Measurements from ENCODE around the gene SCN8A.

Gene SCN8A

DNA sequence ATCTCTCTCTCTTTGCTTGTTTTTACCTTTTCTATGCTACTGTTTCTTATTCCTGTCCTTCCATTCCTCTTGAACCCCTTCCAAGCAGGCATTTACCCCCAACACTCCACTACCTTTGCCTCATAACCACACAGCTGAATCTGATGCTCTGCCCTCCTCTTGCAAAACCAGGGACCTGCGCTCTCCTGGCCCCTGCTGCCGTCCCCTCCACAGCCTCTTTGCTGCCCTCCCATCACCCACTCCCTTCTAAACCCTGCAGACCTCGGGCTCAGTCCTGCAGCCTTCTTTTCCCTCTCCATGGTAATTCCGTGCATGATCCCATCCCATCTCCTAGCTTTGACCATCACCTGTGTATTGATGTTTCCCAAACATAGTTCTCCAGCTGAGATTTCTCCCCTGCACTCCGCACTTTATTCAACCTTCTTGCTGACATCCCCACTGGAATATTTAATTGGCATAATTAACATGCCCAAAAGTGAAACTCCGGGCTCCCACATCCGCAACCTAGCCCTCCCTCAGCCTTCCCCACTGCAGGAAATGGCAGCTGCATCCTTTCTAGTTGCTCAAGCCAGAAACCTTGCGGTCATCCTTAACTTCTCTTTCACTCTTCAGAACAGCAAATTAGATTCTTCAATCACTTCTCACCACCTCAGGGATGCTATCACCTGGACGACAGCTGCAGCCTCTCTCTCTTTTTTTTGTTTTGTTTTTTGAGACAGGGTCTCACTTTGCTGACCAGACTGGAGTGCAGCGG lies 241.5 kb downstream of the SCN8A start:
- H3K27me3 ChIP-seq (ENCODE audit: insufficient read depth, poor library complexity, severe bottlenecking): peaks cover 17% of the 10 kb centered on the region
- peak in 1 of 2 experiments; percentile 54 for DNase-seq (ENCODE audit: low read depth in 1 of 2, low spot score in 1 of 2)

DNA sequence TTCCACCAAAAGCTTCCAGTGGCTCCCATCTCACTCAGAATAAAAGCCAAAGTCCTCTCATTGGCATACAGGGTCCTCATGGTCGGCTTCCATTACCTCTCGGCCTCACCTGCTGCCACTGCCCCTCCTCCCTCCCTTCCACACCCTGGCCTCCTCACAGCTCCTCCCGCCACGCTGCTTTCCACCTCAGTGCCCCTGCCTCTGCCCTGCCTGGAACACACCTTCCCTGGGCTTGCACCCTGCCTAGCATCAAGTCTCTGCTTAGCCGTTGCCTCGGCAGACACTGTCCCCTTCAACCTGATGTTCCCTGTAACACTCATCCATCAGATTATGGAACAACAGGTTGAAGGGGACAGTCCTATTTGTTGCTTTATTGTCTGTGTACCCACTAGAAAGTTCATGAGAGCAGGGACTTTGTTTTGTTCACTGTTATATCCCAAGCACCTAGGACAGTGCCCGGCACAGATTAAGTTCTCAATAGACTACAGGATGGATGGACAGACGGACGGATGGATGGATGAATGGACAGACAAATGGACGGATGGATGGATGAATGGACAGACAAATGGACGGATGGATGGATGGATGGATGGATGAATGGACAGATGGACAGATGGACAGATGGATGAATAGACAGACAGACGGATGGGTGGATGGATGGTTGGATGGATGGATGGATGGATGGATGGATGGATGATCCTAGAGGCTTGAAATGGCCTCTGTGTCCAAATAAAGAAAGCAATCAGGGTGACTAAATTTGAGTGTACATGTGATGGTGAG lies 242.6 kb downstream of the SCN8A start:
- TF ChIP-seq GABPA (IDR thresholded peaks at IDR 0.05; ENCODE audit: low read depth) (no peak), SPI1 (IDR thresholded peaks at IDR 0.05; ENCODE audit: borderline replicate concordance, low read depth) (no peak), POLR2AphosphoS5 (IDR thresholded peaks at IDR 0.05; ENCODE audit: low read depth) (no peak)
- TF ChIP-seq, protein P1, sequence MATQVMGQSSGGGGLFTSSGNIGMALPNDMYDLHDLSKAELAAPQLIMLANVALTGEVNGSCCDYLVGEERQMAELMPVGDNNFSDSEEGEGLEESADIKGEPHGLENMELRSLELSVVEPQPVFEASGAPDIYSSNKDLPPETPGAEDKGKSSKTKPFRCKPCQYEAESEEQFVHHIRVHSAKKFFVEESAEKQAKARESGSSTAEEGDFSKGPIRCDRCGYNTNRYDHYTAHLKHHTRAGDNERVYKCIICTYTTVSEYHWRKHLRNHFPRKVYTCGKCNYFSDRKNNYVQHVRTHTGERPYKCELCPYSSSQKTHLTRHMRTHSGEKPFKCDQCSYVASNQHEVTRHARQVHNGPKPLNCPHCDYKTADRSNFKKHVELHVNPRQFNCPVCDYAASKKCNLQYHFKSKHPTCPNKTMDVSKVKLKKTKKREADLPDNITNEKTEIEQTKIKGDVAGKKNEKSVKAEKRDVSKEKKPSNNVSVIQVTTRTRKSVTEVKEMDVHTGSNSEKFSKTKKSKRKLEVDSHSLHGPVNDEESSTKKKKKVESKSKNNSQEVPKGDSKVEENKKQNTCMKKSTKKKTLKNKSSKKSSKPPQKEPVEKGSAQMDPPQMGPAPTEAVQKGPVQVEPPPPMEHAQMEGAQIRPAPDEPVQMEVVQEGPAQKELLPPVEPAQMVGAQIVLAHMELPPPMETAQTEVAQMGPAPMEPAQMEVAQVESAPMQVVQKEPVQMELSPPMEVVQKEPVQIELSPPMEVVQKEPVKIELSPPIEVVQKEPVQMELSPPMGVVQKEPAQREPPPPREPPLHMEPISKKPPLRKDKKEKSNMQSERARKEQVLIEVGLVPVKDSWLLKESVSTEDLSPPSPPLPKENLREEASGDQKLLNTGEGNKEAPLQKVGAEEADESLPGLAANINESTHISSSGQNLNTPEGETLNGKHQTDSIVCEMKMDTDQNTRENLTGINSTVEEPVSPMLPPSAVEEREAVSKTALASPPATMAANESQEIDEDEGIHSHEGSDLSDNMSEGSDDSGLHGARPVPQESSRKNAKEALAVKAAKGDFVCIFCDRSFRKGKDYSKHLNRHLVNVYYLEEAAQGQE (IDR thresholded peaks at IDR 0.05; ENCODE audit: insufficient replicate concordance, low read depth): no peak
- TF ChIP-seq, protein P2, sequence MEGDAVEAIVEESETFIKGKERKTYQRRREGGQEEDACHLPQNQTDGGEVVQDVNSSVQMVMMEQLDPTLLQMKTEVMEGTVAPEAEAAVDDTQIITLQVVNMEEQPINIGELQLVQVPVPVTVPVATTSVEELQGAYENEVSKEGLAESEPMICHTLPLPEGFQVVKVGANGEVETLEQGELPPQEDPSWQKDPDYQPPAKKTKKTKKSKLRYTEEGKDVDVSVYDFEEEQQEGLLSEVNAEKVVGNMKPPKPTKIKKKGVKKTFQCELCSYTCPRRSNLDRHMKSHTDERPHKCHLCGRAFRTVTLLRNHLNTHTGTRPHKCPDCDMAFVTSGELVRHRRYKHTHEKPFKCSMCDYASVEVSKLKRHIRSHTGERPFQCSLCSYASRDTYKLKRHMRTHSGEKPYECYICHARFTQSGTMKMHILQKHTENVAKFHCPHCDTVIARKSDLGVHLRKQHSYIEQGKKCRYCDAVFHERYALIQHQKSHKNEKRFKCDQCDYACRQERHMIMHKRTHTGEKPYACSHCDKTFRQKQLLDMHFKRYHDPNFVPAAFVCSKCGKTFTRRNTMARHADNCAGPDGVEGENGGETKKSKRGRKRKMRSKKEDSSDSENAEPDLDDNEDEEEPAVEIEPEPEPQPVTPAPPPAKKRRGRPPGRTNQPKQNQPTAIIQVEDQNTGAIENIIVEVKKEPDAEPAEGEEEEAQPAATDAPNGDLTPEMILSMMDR (IDR thresholded peaks at IDR 0.05; ENCODE audit: insufficient read depth, low read length): no peak
- Histone ChIP-seq H3K27me3 (ENCODE audit: insufficient read depth, poor library complexity, severe bottlenecking) (peaks cover 19% of the 10 kb centered on the region), H3K4me3 (replicated peaks; ENCODE audit: insufficient read depth, low read length) (no peak overlapping the region), H3K27ac (replicated peaks) (no peak overlapping the region)
- DNase-seq (ENCODE audit: low read depth in 1 of 2, low spot score in 1 of 2): no peak

More for the DNA sequence above, 241.5 kb downstream of the SCN8A start:
- Histone ChIP-seq H3K4me3 (replicated peaks; ENCODE audit: insufficient read depth, low read length) (no peak overlapping the region), H3K27ac (replicated peaks) (no peak overlapping the region)
- TF ChIP-seq POLR2AphosphoS5 (IDR thresholded peaks at IDR 0.05; ENCODE audit: low read depth) (peak; percentile 83), SPI1 (IDR thresholded peaks at IDR 0.05; ENCODE audit: borderline replicate concordance, low read depth) (peak; percentile 1; the same call in 1 of the 2 replicates), GABPA (IDR thresholded peaks at IDR 0.05; ENCODE audit: low read depth) (no peak)
- TF ChIP-seq, protein P1 (IDR thresholded peaks at IDR 0.05; ENCODE audit: insufficient replicate concordance, low read depth): no peak
- TF ChIP-seq, protein P2 (IDR thresholded peaks at IDR 0.05; ENCODE audit: insufficient read depth, low read length): no peak

DNA sequence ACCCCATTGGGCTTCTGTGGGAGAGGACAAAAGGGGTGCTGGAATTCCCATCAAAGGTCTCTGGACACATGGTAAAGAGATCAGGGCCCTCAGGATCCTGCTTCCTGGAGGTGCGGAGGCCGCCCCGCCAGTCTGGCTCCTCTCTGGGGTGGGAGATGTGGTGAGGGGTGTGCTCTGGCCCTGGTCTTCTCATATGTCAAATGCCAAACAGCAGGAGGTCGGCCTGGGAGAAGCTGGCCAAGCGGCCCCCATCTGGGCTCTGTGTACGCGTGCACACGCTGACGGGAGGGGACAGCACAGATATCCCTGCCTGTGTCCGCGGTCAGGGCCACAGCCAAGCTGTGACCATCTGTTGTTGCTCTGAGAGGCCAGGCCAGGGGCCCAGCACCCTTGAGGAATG lies 243.4 kb downstream of the SCN8A start:
- peaks cover 21% of the 10 kb centered on the region for H3K27me3 ChIP-seq (ENCODE audit: insufficient read depth, poor library complexity, severe bottlenecking)
- DNase-seq (ENCODE audit: low read depth in 1 of 2, low spot score in 1 of 2): no peak
- no peak overlapping the region for H3K4me3 ChIP-seq (replicated peaks; ENCODE audit: insufficient read depth, low read length)
- no peak overlapping the region for H3K27ac ChIP-seq (replicated peaks)
- TF ChIP-seq, protein P2 (IDR thresholded peaks at IDR 0.05; ENCODE audit: insufficient read depth, low read length): no peak
- no peak for TF ChIP-seq SPI1 (IDR thresholded peaks at IDR 0.05; ENCODE audit: borderline replicate concordance, low read depth)
- TF ChIP-seq GABPA (IDR thresholded peaks at IDR 0.05; ENCODE audit: low read depth): no peak
- TF ChIP-seq, protein P1 (IDR thresholded peaks at IDR 0.05; ENCODE audit: insufficient replicate concordance, low read depth): no peak
- no peak for TF ChIP-seq POLR2AphosphoS5 (IDR thresholded peaks at IDR 0.05; ENCODE audit: low read depth)

Data from HL-60 (cell line).